ENCODE data around the gene RAB4B. TPM values are rescaled to one million over a fixed set of nuclear protein-coding genes. Genes with fewer than 3 reads are reported as not detected.
A peak's percentile ranks its signal among the peaks of the same experiment; 100 is the strongest.

Gene RAB4B
- total RNA-seq, 1 experiment from 2014 or later, result 10.1 TPM

DNA sequence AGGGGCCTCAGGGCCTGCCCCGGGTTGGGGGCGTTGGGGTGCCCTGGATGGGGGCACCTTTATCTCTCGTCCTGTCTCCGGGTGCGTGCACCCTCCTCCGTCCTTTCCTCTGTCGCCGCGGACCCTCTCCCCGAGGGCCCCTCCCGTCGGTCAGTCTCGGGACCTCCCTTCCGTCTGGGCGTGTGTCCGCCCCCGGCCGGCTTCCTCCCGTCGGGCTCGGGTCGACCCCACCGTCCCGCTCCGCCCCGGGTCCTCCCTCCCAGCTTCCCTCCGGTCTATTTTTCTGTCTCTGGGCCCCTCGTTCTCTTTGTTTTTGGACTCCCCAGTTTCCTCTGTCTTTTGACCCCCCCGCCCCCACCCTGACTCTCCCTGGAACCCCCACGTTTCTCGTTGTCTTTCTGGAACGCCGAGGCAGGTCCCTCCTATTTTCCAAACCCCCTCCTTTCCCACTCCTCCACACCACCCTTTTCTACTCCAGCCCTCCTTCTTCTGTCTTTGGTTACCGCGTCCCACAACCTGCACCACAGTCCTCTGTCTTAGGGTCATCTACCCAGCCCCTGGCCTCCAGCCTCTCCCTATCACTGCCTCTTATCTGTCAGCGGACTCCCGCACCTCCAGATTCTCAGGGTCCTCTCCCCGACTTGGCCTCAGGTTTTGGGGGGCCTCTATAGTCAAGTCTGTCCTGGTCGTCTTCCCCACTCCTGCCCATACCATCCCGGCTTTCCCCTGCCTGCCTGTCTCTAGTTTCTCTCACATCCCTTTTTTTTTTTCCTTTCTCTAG lies 21.7 kb downstream of the RAB4B start:
- CTCF ChIA-PET, result interaction anchor here (1.3 kb wide), 1 partner anchor 95 kb away, joined by 4 read pairs; no protein-coding TSS in a partner anchor

GRCh38 chr19:40800339-40800996 lies 22.4 kb downstream of the RAB4B start:
- Mint-ChIP-seq H3K36me3 (ENCODE audit: insufficient read depth, unreplicated experiment) (peaks cover 25% of the 10 kb centered on the region), H3K4me1 (ENCODE audit: insufficient read depth, unreplicated experiment) (peaks cover 46% of the 10 kb centered on the region), H3K4me3 (ENCODE audit: unreplicated experiment) (peak overlapping the region; percentile 86), H3K27ac (ENCODE audit: low read depth, unreplicated experiment) (peak overlapping the region; percentile 93), H3K27me3 (ENCODE audit: insufficient read depth, unreplicated experiment) (no peaks in the 10 kb centered on the region), H3K9me3 (ENCODE audit: unreplicated experiment) (no peaks in the 10 kb centered on the region)
- TF ChIP-seq CTCF (IDR thresholded peaks at IDR 0.05; ENCODE audit: unreplicated experiment), result no peak
- CTCF ChIA-PET, result no interaction called here
- POLR2A ChIA-PET, result interaction anchor here (3.5 kb wide), 1 partner anchor 49 kb away, joined by 57 read pairs; the partner anchor contains the start of genes ACTMAP and SNRPA
- no peak for DNase-seq (ENCODE audit: unreplicated experiment)
- intact Hi-C loops (cut with micrococcal nuclease), result no loop called here
- BruUV-seq (replicated peaks), result no TSS peak

More for the DNA sequence above, 21.7 kb downstream of the RAB4B start:
- no peak for DNase-seq (ENCODE audit: unreplicated experiment)
- H3K27me3 Mint-ChIP-seq (ENCODE audit: insufficient read depth, unreplicated experiment), result no peaks in the 10 kb centered on the region
- peaks cover 25% of the 10 kb centered on the region for H3K36me3 Mint-ChIP-seq (ENCODE audit: insufficient read depth, unreplicated experiment)
- H3K9me3 Mint-ChIP-seq (ENCODE audit: unreplicated experiment), result no peaks in the 10 kb centered on the region
- POLR2A ChIA-PET, result interaction anchor here (0.5 to 3.5 kb wide), 13 partner anchors 8 to 1057 kb away, joined by 3 to 57 read pairs (median 6); partner anchors contain the start of genes ACTMAP, COQ8B, ITPKC and RAB4B
- intact Hi-C loops (cut with micrococcal nuclease), result no loop called here
- peak overlapping the region; percentile 86 for H3K4me3 Mint-ChIP-seq (ENCODE audit: unreplicated experiment)
- H3K27ac Mint-ChIP-seq (ENCODE audit: low read depth, unreplicated experiment), result peak overlapping the region; percentile 93
- BruUV-seq (replicated peaks), result no TSS peak
- TF ChIP-seq CTCF (IDR thresholded peaks at IDR 0.05; ENCODE audit: unreplicated experiment), result no peak
- peaks cover 42% of the 10 kb centered on the region for H3K4me1 Mint-ChIP-seq (ENCODE audit: insufficient read depth, unreplicated experiment)

- Mint-ChIP-seq H3K4me3 (ENCODE audit: unreplicated experiment) (peak overlapping the region; percentile 86), H3K9me3 (ENCODE audit: unreplicated experiment) (no peaks in the 10 kb centered on the region), H3K36me3 (ENCODE audit: insufficient read depth, unreplicated experiment) (peaks cover 25% of the 10 kb centered on the region), H3K27me3 (ENCODE audit: insufficient read depth, unreplicated experiment) (no peaks in the 10 kb centered on the region), H3K27ac (ENCODE audit: low read depth, unreplicated experiment) (peak overlapping the region; percentile 93), H3K4me1 (ENCODE audit: insufficient read depth, unreplicated experiment) (peaks cover 46% of the 10 kb centered on the region)
- intact Hi-C loops (cut with micrococcal nuclease), result no loop called here
- no TSS peak for BruUV-seq (replicated peaks)
- POLR2A ChIA-PET, result no interaction called here
- CTCF ChIA-PET, result interaction anchor here (0.6 to 0.8 kb wide), 2 partner anchors 138 to 375 kb away, joined by 4 read pairs; partner anchors contain the start of gene SERTAD1
- TF ChIP-seq CTCF (IDR thresholded peaks at IDR 0.05; ENCODE audit: unreplicated experiment), result no peak
- no peak for DNase-seq (ENCODE audit: unreplicated experiment)
Observed at GRCh38 chr19:40800997-40801377, 22.9 kb downstream of the RAB4B start.

Data from MCF 10A (cell line).